Upper lobe of left lung (tissue), 6 donors: ENCODE results near the gene CELF1. TPM values are rescaled to one million over a fixed set of nuclear protein-coding genes. Genes with fewer than 3 reads are reported as not detected.

ENCODE experiments used
- ATAC-seq, 2 donors: fragments of 200-7000 bp; cut with Tn5 transposase; one replicate each; pipeline ENCODE4 v1.9.1; 2022; ENCODE audit warnings: mild to moderate bottlenecking in 2 of 2, moderate library complexity in 2 of 2; ENCODE audit not compliant: low FRiP score in 2 of 2
- DNase-seq, 2 donors: peaks; one replicate each; pipeline ENCODE4 v3.0.0-alpha.2; 2019 to 2020
- H3K27ac ChIP-seq, 4 donors: fragments of 200-600 bp; sonication (generic); one replicate each; pipeline ENCODE4 v1.5.1; 2016 to 2019
- H3K27me3 ChIP-seq, 4 donors: fragments of 200-600 bp; sonication (generic); one replicate each; pipeline ENCODE4 v1.5.1; 2017 to 2019
- H3K36me3 ChIP-seq, 4 donors: fragments of 200-600 bp; sonication (generic); one replicate each; pipeline ENCODE4 v1.5.1; 2016 to 2019
- H3K4me1 ChIP-seq, 4 donors: fragments of 200-600 bp; sonication (generic); one replicate each; pipeline ENCODE4 v1.5.1; 2018 to 2019
- H3K4me3 ChIP-seq, 4 donors: fragments of 200-600 bp; sonication (generic); one replicate each; pipeline ENCODE4 v1.5.1; 2017 to 2019; ENCODE audit warnings: mild to moderate bottlenecking in 2 of 4, moderate library complexity in 1 of 4
- H3K9me3 ChIP-seq, 4 donors: fragments of 200-600 bp; sonication (generic); one replicate each; pipeline ENCODE4 v1.5.1; 2018 to 2019
- CTCF ChIP-seq, 6 experiments: fragments of 450-650 bp in 4 of 6; fragments of 200-600 bp in 2 of 6; sonication (generic) in 2 of 6; IDR thresholded peaks; one replicate each; pipeline ENCODE4 v1.5.1; 2016 to 2019; ENCODE audit warnings: antibody characterized with exemption in 6 of 6
- EP300 ChIP-seq, 4 donors: sonication (generic); formaldehyde crosslinking; IDR thresholded peaks; one replicate each; pipeline ENCODE4 v1.5.1; 2017; ENCODE audit warnings: antibody characterized with exemption in 4 of 4, control low read depth in 2 of 4
- POLR2A ChIP-seq, 4 donors: fragments of 450-650 bp; IDR thresholded peaks; one replicate each; pipeline ENCODE4 v1.5.1; 2016 to 2017; ENCODE audit warnings: antibody characterized with exemption in 4 of 4, mild to moderate bottlenecking in 2 of 4
- POLR2AphosphoS5 ChIP-seq, 2 donors: sonication (generic); formaldehyde crosslinking; IDR thresholded peaks; one replicate each; pipeline ENCODE4 v1.5.1; 2017; ENCODE audit warnings: antibody characterized with exemption in 2 of 2
- WGBS, 2 donors: methylation state at CpG; one replicate each; pipeline ENCODE4 v1.1.5; 2017 to 2018; 5-methylcytosine and 5-hydroxymethylcytosine counted together
- total RNA-seq, 6 donors: library from RNA; depleted of rRNA in 4 of 6; stranded (reverse); fragments of >200 nt in 4 of 6; gene quantifications; one replicate each; pipeline versions ENCODE4 v1.1.0 to v1.2.1, GENCODE V29; 2016 to 2021
- donor health status: DM: no; HTN: no; CAD: no; lungs with moderate emphysema.
- donor health status: DM: no; HTN: yes; CAD: no; lungs with severe emphysema.

The CELF1 gene
- total RNA-seq, 6 donors from 2014 or later, result 82.7 to 194 (median 113) TPM

DNA sequence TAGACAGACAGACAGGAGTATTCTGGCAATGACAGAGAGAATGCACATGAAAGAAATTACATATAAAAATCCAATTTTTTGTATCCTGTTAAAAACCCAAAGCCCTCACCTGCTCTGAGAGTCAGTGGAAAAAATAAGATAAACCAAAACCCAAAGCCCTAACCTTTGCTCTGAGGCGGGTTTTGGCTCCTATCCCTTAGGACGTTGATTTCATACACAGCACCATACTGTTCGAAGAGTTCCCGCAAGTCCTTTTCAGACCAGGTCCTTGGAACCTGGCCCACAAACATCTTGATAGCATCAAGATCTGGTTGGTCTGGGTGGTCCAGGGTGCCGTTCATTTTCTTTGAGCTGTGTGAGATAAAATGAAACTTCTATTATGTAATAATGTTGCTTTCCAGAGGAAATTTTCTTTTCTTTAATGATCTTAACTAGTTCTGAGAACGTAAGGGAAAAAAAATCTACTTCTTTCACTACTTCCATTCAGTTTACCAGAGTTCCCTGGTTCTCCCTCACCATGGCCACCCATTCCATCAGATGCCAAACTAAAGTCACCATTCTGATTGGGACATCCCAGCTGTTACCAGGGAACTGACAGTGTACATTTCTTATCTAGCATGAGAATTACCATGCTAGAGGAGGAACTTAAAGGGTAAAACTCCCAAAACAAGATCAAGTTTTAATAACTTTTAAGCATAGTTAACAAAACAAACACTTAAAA lies 64.1 kb downstream of the CELF1 start:
- H3K27me3 ChIP-seq, result no peaks in the 10 kb centered on the region
- H3K4me3 ChIP-seq, result no peak overlapping the region
- no peaks in the 10 kb centered on the region for H3K9me3 ChIP-seq
- no peak for TF ChIP-seq CTCF (IDR thresholded peaks at IDR 0.05)
- no peak for TF ChIP-seq POLR2A (IDR thresholded peaks at IDR 0.05)
- no peak for TF ChIP-seq EP300 (IDR thresholded peaks at IDR 0.05)
- no peak for TF ChIP-seq POLR2AphosphoS5 (IDR thresholded peaks at IDR 0.05)
- 54 to 71% methylated on average over 6 of the region's 6 CpGs for WGBS, 2 donors
- peak overlapping the region; percentile 14 to 70 (median 48) for H3K27ac ChIP-seq
- DNase-seq (no peak), ATAC-seq (no peak)
- peaks cover 21 to 35% (median 27%) of the 10 kb centered on the region in 4 donors for H3K36me3 ChIP-seq
- peaks cover 3 to 32% (median 15%) of the 10 kb centered on the region in 4 donors for H3K4me1 ChIP-seq

- H3K36me3 ChIP-seq, result peaks cover 27 to 42% (median 34%) of the 10 kb centered on the region in 4 donors
- DNase-seq, result peak in 1 of 2 donors; percentile 53
- no peaks in the 10 kb centered on the region for H3K27me3 ChIP-seq
- TF ChIP-seq CTCF (IDR thresholded peaks at IDR 0.05) (no peak), POLR2AphosphoS5 (IDR thresholded peaks at IDR 0.05) (no peak), EP300 (IDR thresholded peaks at IDR 0.05) (no peak), POLR2A (IDR thresholded peaks at IDR 0.05) (no peak)
- no peak overlapping the region for H3K4me3 ChIP-seq
- WGBS, 2 donors, result 30 to 37% methylated on average over 3 of the region's 3 CpGs
- ATAC-seq, result no peak
- H3K27ac ChIP-seq, result peak overlapping the region; percentile 14 to 70 (median 48)
- peaks cover 3 to 32% (median 15%) of the 10 kb centered on the region in 4 donors for H3K4me1 ChIP-seq
- H3K9me3 ChIP-seq, result no peaks in the 10 kb centered on the region
Observed at GRCh38 chr11:47488111-47488510, 64.8 kb downstream of the CELF1 start.

GRCh38 chr11:47487421-47487820 lies 65.5 kb downstream of the CELF1 start:
- H3K27ac ChIP-seq, result peak overlapping the region in 1 of 4 donors; percentile 53
- peaks cover 3 to 32% (median 15%) of the 10 kb centered on the region in 4 donors for H3K4me1 ChIP-seq
- TF ChIP-seq CTCF (IDR thresholded peaks at IDR 0.05) (no peak), POLR2AphosphoS5 (IDR thresholded peaks at IDR 0.05) (no peak), POLR2A (IDR thresholded peaks at IDR 0.05) (no peak), EP300 (IDR thresholded peaks at IDR 0.05) (no peak)
- no peak for DNase-seq
- H3K27me3 ChIP-seq, result no peaks in the 10 kb centered on the region
- ATAC-seq, result no peak
- no peaks in the 10 kb centered on the region for H3K9me3 ChIP-seq
- H3K36me3 ChIP-seq, result peaks cover 33 to 48% (median 41%) of the 10 kb centered on the region in 4 donors
- H3K4me3 ChIP-seq, result no peak overlapping the region
- 87 to 90% methylated on average over 2 of the region's 2 CpGs for WGBS, 2 donors

- peaks cover 36 to 70% (median 62%) of the 10 kb centered on the region in 4 donors for H3K36me3 ChIP-seq
- no peaks in the 10 kb centered on the region for H3K9me3 ChIP-seq
- ATAC-seq (peak; percentile 76 to 92), DNase-seq (peak in 1 of 2 donors; percentile 92)
- TF ChIP-seq CTCF (IDR thresholded peaks at IDR 0.05), result no peak
- TF ChIP-seq POLR2AphosphoS5 (IDR thresholded peaks at IDR 0.05), result peak; percentile 51 to 59
- TF ChIP-seq EP300 (IDR thresholded peaks at IDR 0.05), result peak in 1 of 4 donors; percentile 1
- no peak for TF ChIP-seq POLR2A (IDR thresholded peaks at IDR 0.05)
- no peak overlapping the region for H3K4me3 ChIP-seq
- H3K27me3 ChIP-seq, result no peaks in the 10 kb centered on the region
- H3K4me1 ChIP-seq, result peaks cover 3 to 32% (median 15%) of the 10 kb centered on the region in 4 donors
- WGBS, 2 donors, result 60 to 77% methylated on average over 7 of the region's 7 CpGs
- peak overlapping the region in 3 of 4 donors; percentile 31 to 69 (median 66) for H3K27ac ChIP-seq
Observed at GRCh38 chr11:47485107-47485506, 67.8 kb downstream of the CELF1 start.
